Neural progenitor cell (in vitro differentiated cells): ENCODE data around the gene SPTBN1. TPM values are rescaled to one million over a fixed set of nuclear protein-coding genes. Genes with fewer than 3 reads are reported as not detected.

Experiments used
- DNase-seq: peaks from one replicate; pipeline ENCODE4 v3.0.0-alpha.2; 2016; ENCODE audit warnings: low spot score
- H2AFZ ChIP-seq: fragments of 200-600 bp; sonication (generic); replicated peaks from 2 replicates; pipeline ENCODE4 v1.6.1; 2016; ENCODE audit warnings: antibody characterized with exemption
- H3F3A ChIP-seq: fragments of 200-600 bp; sonication (generic); 2 replicates; pipeline ENCODE4 v1.6.1; 2016; ENCODE audit warnings: antibody characterized with exemption, low read depth
- H3K27ac ChIP-seq: fragments of 200-600 bp; sonication (generic); 2 replicates; pipeline ENCODE4 v1.5.1; 2016; ENCODE audit warnings: mild to moderate bottlenecking
- H3K27me3 ChIP-seq: fragments of 200-600 bp; sonication (generic); 2 replicates; pipeline ENCODE4 v1.6.1; 2016; ENCODE audit warnings: mild to moderate bottlenecking, moderate library complexity
- H3K36me3 ChIP-seq: fragments of 200-600 bp; sonication (generic); 2 replicates; pipeline ENCODE4 v1.5.1; 2016
- H3K4me1 ChIP-seq: fragments of 200-600 bp; sonication (generic); 2 replicates; pipeline ENCODE4 v1.6.1; 2016; ENCODE audit warnings: mixed run types
- H3K4me2 ChIP-seq: fragments of 200-600 bp; sonication (generic); 2 replicates; pipeline ENCODE4 v1.6.1; 2016
- H3K4me3 ChIP-seq: fragments of 200-600 bp; sonication (generic); 2 replicates; pipeline ENCODE4 v1.5.1; 2016
- H3K79me2 ChIP-seq: fragments of 200-600 bp; sonication (generic); 2 replicates; pipeline ENCODE4 v1.6.1; 2016; ENCODE audit warnings: low read depth
- H3K9ac ChIP-seq: fragments of 200-600 bp; sonication (generic); 2 replicates; pipeline ENCODE4 v1.6.1; 2016
- H3K9me3 ChIP-seq: fragments of 200-600 bp; sonication (generic); 2 replicates; pipeline ENCODE4 v1.5.1; 2016; ENCODE audit warnings: low read depth
- H4K20me1 ChIP-seq: fragments of 200-600 bp; sonication (generic); 2 replicates; pipeline ENCODE4 v1.6.1; 2016; ENCODE audit warnings: low read depth
- H3K27ac Mint-ChIP-seq: 3 replicates; pipeline ENCODE4 v1.8.0; 2021; ENCODE audit warnings: mixed read lengths
- H3K27me3 Mint-ChIP-seq: 2 replicates; pipeline ENCODE4 v1.8.0; 2022; ENCODE audit warnings: low read depth, mild to moderate bottlenecking, inconsistent platforms, moderate library complexity, mixed read lengths; ENCODE audit not compliant: insufficient read depth
- H3K36me3 Mint-ChIP-seq: 3 replicates; pipeline ENCODE4 v1.8.0; 2021; ENCODE audit warnings: mixed read lengths
- H3K4me1 Mint-ChIP-seq: 3 replicates; pipeline ENCODE4 v1.8.0; 2021; ENCODE audit warnings: mixed read lengths
- H3K4me3 Mint-ChIP-seq: 3 replicates; pipeline ENCODE4 v1.8.0; 2021; ENCODE audit warnings: mild to moderate bottlenecking, moderate library complexity, mixed read lengths
- H3K9me3 Mint-ChIP-seq: 3 replicates; pipeline ENCODE4 v1.8.0; 2020; ENCODE audit warnings: mixed read lengths
- CTCF ChIP-seq: fragments of 200-600 bp; sonication (generic); IDR thresholded peaks from 2 replicates; pipeline ENCODE4 v1.5.1; 2017; ENCODE audit warnings: antibody characterized with exemption, mild to moderate bottlenecking
- EZH2 ChIP-seq: fragments of 200-600 bp; sonication (generic); IDR thresholded peaks from 2 replicates; pipeline ENCODE4 v1.6.1; 2017; ENCODE audit warnings: antibody characterized with exemption, mild to moderate bottlenecking, moderate library complexity
- EZH2phosphoT487 ChIP-seq: fragments of 200-600 bp; sonication (generic); IDR thresholded peaks from 2 replicates; pipeline ENCODE4 v1.6.1; 2017; ENCODE audit warnings: antibody characterized with exemption
- total RNA-seq: library from RNA; depleted of rRNA; stranded (reverse); fragments of >200 nt; gene quantifications from 2 replicates; pipeline ENCODE4 v1.2.3, GENCODE V29; 2015; ENCODE audit warnings: low replicate concordance

The SPTBN1 gene
- total RNA-seq, 1 donor from 2014 or later, result 94.2 TPM

- no peaks in the 10 kb centered on the region for H3K9me3 Mint-ChIP-seq
- Histone ChIP-seq H3K9me3 (no peaks in the 10 kb centered on the region), H3K79me2 (peaks cover 100% of the 10 kb centered on the region), H3K4me2 (no peak overlapping the region), H3K27me3 (no peaks in the 10 kb centered on the region), H3K4me3 (no peak overlapping the region), H3K9ac (no peak overlapping the region), H3F3A (peaks cover 13% of the 10 kb centered on the region), H3K36me3 (no peaks in the 10 kb centered on the region), H3K4me1 (peaks cover 22% of the 10 kb centered on the region), H4K20me1 (peaks cover 57% of the 10 kb centered on the region), H2AFZ (no peak overlapping the region), H3K27ac (no peak overlapping the region)
- H3K4me1 Mint-ChIP-seq, result peaks cover 30% of the 10 kb centered on the region
- no peak overlapping the region for H3K27ac Mint-ChIP-seq
- H3K27me3 Mint-ChIP-seq, result no peaks in the 10 kb centered on the region
- no peaks in the 10 kb centered on the region for H3K36me3 Mint-ChIP-seq
- no peak for TF ChIP-seq CTCF
- no peak for TF ChIP-seq EZH2phosphoT487
- no peak for TF ChIP-seq EZH2
- DNase-seq, result no peak
- H3K4me3 Mint-ChIP-seq, result no peak overlapping the region
Measured at GRCh38 chr2:54564439-54564838, 108.3 kb downstream of the SPTBN1 start.

- Histone ChIP-seq H3K27me3 (no peaks in the 10 kb centered on the region), H3K9me3 (no peaks in the 10 kb centered on the region), H3K27ac (no peak overlapping the region), H3K36me3 (no peaks in the 10 kb centered on the region), H4K20me1 (peaks cover 68% of the 10 kb centered on the region), H3K9ac (no peak overlapping the region), H2AFZ (no peak overlapping the region), H3K4me2 (no peak overlapping the region), H3F3A (peaks cover 18% of the 10 kb centered on the region), H3K79me2 (peaks cover 100% of the 10 kb centered on the region), H3K4me3 (no peak overlapping the region), H3K4me1 (peaks cover 31% of the 10 kb centered on the region)
- H3K9me3 Mint-ChIP-seq, result no peaks in the 10 kb centered on the region
- H3K36me3 Mint-ChIP-seq, result no peaks in the 10 kb centered on the region
- TF ChIP-seq CTCF, result no peak
- TF ChIP-seq EZH2, result no peak
- no peak for TF ChIP-seq EZH2phosphoT487
- no peak for DNase-seq
- no peak overlapping the region for H3K4me3 Mint-ChIP-seq
- H3K27ac Mint-ChIP-seq, result no peak overlapping the region
- H3K27me3 Mint-ChIP-seq, result no peaks in the 10 kb centered on the region
- H3K4me1 Mint-ChIP-seq, result peaks cover 34% of the 10 kb centered on the region
Measured at GRCh38 chr2:54565551-54565950, 109.4 kb downstream of the SPTBN1 start.

GRCh38 chr2:54566896-54567295 lies 110.8 kb downstream of the SPTBN1 start:
- peaks cover 34% of the 10 kb centered on the region for H3K4me1 ChIP-seq
- H3F3A ChIP-seq, result peaks cover 18% of the 10 kb centered on the region
- TF ChIP-seq CTCF (no peak), EZH2 (no peak), EZH2phosphoT487 (no peak)
- no peak for DNase-seq
- no peaks in the 10 kb centered on the region for H3K9me3 ChIP-seq
- H3K9ac ChIP-seq, result no peak overlapping the region
- no peaks in the 10 kb centered on the region for H3K27me3 Mint-ChIP-seq
- H3K4me1 Mint-ChIP-seq, result peaks cover 31% of the 10 kb centered on the region
- no peak overlapping the region for H2AFZ ChIP-seq
- no peak overlapping the region for H3K4me2 ChIP-seq
- no peak overlapping the region for H3K27ac ChIP-seq
- H3K27ac Mint-ChIP-seq, result no peak overlapping the region
- no peaks in the 10 kb centered on the region for H3K36me3 Mint-ChIP-seq
- no peaks in the 10 kb centered on the region for H3K36me3 ChIP-seq
- no peaks in the 10 kb centered on the region for H3K27me3 ChIP-seq
- H3K9me3 Mint-ChIP-seq, result no peaks in the 10 kb centered on the region
- H3K4me3 ChIP-seq, result no peak overlapping the region
- H3K79me2 ChIP-seq, result peaks cover 100% of the 10 kb centered on the region
- no peak overlapping the region for H3K4me3 Mint-ChIP-seq
- H4K20me1 ChIP-seq, result peaks cover 77% of the 10 kb centered on the region
